GM21528 (cell line): ENCODE results near the gene ZNF343.

Experiments
- ATAC-seq: cut with Tn5 transposase; IDR thresholded peaks from one replicate; pipeline ENCODE4 v1.9.1; 2021; ENCODE audit warnings: mild to moderate bottlenecking, moderate library complexity; ENCODE audit not compliant: unreplicated experiment, low FRiP score

The ZNF343 gene

DNA sequence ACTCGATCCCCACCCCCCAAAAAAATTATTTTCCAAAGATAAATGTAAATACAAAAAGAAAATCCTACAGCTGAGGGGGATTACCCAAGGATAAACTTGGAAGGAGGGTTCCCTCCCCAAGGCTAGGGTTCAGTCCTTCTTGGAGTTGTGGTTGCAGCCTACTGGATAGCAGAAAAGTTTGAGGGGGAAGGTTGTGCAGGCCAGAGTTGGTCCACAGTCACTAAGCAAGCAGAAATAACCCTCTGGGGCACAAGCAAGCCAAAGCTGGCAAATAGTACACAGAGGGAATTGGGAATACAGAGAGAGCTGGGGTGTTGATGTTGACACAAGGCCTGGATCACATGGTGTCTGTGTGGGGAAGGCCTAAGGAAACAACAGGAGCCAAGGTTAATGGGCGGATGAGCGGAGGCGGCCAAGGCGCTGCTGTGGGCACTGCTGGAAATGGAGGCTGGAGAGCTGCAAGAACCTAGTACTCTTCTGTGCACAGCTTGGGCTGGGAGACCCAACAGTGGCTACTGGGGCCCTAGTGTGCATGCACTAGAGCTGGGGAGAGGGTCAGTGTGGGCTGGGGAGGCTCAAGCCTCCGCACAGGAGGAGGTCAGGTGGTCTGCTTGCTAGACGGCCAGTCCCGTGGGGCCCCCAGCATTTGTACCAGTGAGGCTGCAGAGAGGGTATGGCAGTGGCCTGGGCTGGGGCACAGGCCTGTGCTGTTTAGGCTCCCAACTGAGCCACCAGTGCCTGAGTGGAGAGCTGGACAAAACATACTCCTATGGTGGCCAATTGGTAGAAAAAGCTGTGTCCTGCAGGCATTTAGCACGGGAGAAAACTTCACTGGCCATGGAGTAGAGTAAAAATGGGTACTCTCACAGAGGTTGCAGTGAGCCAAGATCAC, 32.6 kb downstream of the ZNF343 start:
- ATAC-seq = no peak

DNA sequence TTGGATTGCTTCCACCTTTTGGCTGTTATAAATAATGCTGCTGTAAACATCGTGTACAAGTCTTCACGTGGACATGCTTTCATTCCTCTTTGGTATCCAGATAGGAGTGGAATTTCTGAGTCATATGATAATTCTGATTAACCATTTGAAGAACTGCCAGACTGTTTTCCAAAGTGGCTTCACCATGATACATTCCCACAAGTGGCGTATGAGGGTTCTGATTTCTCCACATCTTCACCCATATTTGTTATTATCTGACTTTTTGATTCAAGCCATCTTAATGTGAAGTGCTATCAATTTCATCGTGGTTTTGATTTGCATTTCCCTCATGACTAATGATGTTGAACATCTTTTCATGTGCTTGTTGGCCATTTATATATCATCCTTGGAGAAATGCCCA, 35.2 kb downstream of the ZNF343 start:
- no peak for ATAC-seq

- ATAC-seq = peak; percentile 96
Measured at GRCh38 chr20:2470423-2471193, 38.1 kb downstream of the ZNF343 start, which contains the start of gene SNRPB. Gene SNRPB, minus strand, starts transcription at chr20:2470789. Its CDS starts 99 bp downstream, at chr20:2470690.

DNA sequence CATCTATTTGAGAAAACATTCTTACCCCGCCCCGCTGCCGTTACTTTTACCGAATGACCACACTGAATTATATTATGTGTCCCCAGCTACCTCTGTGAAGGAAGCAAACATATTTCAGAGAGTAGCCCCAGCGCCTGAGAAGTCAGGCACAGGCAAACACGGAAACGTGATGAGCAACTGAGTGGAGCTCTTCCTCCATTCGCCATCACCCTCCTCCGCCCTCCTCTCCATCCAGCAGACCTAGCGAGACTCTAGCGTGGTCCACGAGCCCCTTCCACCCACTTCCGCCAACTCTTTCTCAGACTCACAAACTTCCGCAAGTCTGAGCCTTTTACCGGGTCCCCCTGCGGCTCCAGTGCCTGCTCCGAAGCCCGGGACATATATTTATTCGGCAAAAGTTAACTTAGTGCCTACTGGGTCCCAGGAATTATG, 38.7 kb downstream of the ZNF343 start:
- ATAC-seq = peak; percentile 46

GRCh38 chr20:2468581-2469407, 39.9 kb downstream of the ZNF343 start:
- no peak for ATAC-seq

DNA sequence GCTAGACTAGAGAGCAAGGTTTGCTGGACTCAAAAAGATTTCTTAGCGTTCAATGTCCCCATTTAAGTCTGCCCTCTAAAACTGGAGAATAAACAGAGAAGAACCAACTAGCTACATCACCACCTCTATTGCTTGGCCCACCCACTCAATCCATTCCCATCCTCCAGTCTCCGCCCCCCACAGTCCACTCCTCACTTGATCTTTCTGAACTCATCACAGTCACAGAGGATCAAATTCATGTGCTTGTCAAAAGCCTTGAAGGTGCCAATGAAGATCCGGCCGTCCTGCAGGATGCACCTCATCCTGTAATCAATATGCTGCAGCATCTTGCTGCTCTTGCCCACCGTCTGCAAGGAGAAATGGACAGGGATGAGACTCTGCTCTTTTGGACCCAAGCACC, 41.3 kb downstream of the ZNF343 start:
- ATAC-seq = no peak

DNA sequence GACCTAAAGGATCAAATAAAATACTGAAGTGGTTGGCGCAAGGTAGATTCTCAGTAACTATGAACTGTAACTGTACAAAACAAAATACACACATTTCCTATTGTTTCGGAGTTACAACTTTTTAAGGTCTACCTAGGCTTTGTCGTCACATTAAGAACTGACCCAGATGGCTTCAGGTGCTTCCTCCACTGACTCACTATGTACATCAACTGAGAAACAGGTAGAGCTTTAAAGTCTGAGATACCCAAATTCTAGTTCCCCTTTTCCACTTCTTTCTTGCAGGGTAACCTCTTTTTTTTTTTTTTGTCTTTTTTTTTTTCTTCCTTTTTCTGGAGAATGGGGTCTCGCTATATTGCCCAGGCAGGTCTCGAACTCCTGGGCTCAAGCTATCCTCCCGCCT, 43.6 kb downstream of the ZNF343 start:
- ATAC-seq = no peak

GRCh38 chr20:2463616-2464365, 44.9 kb downstream of the ZNF343 start:
- no peak for ATAC-seq

- ATAC-seq = no peak
Measured at GRCh38 chr20:2462484-2462883, 46.2 kb downstream of the ZNF343 start.

GRCh38 chr20:2460752-2461424, 47.8 kb downstream of the ZNF343 start:
- no peak for ATAC-seq

GRCh38 chr20:2459981-2460751, 48.5 kb downstream of the ZNF343 start:
- no peak for ATAC-seq

- no peak for ATAC-seq
Measured at GRCh38 chr20:2458919-2459499, 49.7 kb downstream of the ZNF343 start.

GRCh38 chr20:2455771-2456497, 52.8 kb downstream of the ZNF343 start:
- no peak for ATAC-seq

DNA sequence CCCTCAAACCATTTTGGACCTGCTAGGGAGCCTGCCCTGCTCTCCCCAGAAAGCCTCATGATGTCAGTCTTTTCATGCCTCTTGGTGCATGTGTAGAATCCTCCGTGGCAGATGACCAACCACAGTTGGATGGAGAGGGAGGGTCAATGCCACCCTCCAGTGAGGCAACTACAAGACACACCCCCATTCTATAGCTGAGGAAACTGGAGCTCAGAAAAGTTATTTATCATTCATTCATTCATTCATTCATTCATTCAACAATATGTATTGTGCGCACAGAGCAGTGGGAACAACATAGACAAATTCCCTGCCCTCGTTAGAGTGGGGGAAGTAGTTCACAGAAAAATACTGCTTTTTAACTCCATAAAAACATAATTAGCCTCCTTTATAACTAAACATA, 54.9 kb downstream of the ZNF343 start:
- no peak for ATAC-seq

- no peak for ATAC-seq
Measured at GRCh38 chr20:2451939-2452732, 56.6 kb downstream of the ZNF343 start.

DNA sequence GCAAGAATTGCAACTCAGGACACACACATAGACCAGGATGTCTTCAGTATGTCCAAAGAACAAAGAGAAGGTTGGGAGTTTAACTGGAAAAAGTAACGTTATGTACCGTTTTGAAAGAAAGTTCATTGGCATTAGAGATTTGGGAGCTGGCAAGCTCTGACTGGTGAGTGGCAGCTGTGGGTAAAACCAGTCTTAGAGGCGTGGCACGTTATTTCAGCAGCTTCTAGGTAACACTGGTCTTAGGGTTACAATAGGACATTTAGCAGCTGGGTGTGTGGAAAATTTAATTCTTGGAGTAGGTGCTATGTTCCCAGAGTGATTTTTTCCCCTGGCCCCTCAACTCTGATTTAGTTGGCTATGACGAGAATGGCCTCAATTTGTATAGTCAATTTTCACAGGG, 57.3 kb downstream of the ZNF343 start:
- ATAC-seq = no peak

GRCh38 chr20:2449386-2449785, 59.3 kb downstream of the ZNF343 start:
- ATAC-seq = no peak
